ENCODE measurements around the gene GNB1L. TPM values are rescaled to one million over a fixed set of nuclear protein-coding genes. Genes with fewer than 3 reads are reported as not detected.

The GNB1L gene
- total RNA-seq (1 to 10 TPM; 3.2 to 4.8 TPM), polyA plus RNA-seq (ENCODE audit: insufficient read length in 2 of 2) (10 to 100 TPM in 1 of 2 donors, 1 to 10 TPM in 1; 5.8 to 10.3 TPM)
- long read RNA-seq, donor 1, full-length matches to known transcripts, result 3 of 3 reads
- long read RNA-seq, donor 1, partial matches to known transcripts, result 0 of 3 reads
- long read RNA-seq, donor 1, other reads (novel, unspliced or antisense), result 0 of 3 reads
- long read RNA-seq, donor 2, result 0 reads
- long read RNA-seq, donor 3, full-length matches to known transcripts, result 1 of 1 reads
- long read RNA-seq, donor 3, partial matches to known transcripts, result 0 of 1 reads
- long read RNA-seq, donor 3, other reads (novel, unspliced or antisense), result 0 of 1 reads
- long read RNA-seq, donor 4, full-length matches to known transcripts, result 1 of 8 reads
- long read RNA-seq, donor 4, partial matches to known transcripts, result 0 of 8 reads
- long read RNA-seq, donor 4, other reads (novel, unspliced or antisense), result 7 of 8 reads

- under 1% methylated on average over 81 of the region's 81 CpGs for WGBS (ENCODE audit: insufficient coverage)
- peak; percentile 91 to 99 (median 95) for DNase-seq (ENCODE audit: low read depth in 4 of 6, low spot score in 6 of 6)
- H3K4me1 ChIP-seq (ENCODE audit: control insufficient read depth, insufficient read depth, low read length), result peaks cover 34% of the 10 kb centered on the region
- H3K9me3 ChIP-seq (ENCODE audit: control insufficient read depth, insufficient read depth, low read length), result no peaks in the 10 kb centered on the region
- H3K36me3 ChIP-seq (ENCODE audit: control insufficient read depth, insufficient read depth, low read length), result peaks cover 30% of the 10 kb centered on the region
- H3K4me3 ChIP-seq (ENCODE audit: low read depth, low read length), result peak within 1 kb of the TSS; percentile 95
- H3K27ac ChIP-seq (ENCODE audit: low read depth, low read length), result peak within 1 kb of the TSS; percentile 89
- H3K27me3 ChIP-seq (ENCODE audit: control insufficient read depth, insufficient read depth, low read length), result no peaks in the 10 kb centered on the region
Observed at GRCh38 chr22:19854778-19855503, at the start of gene GNB1L, which contains the start of gene RTL10. Gene GNB1L, minus strand, starts transcription at chr22:19854874. Its CDS starts 33,519 bp downstream, at chr22:19821355. Gene RTL10, minus strand, starts transcription at chr22:19854874. Its CDS starts 2,613 bp downstream, at chr22:19852261.

- Histone ChIP-seq H3K36me3 (ENCODE audit: control insufficient read depth, insufficient read depth, low read length) (peaks cover 50% of the 10 kb centered on the region), H3K4me1 (ENCODE audit: control insufficient read depth, insufficient read depth, low read length) (peaks cover 22% of the 10 kb centered on the region), H3K9me3 (ENCODE audit: control insufficient read depth, insufficient read depth, low read length) (no peaks in the 10 kb centered on the region), H3K4me3 (ENCODE audit: low read depth, low read length) (no peak overlapping the region), H3K27ac (ENCODE audit: low read depth, low read length) (no peak overlapping the region), H3K27me3 (ENCODE audit: control insufficient read depth, insufficient read depth, low read length) (no peaks in the 10 kb centered on the region)
- WGBS (ENCODE audit: insufficient coverage), result 72% methylated on average over 15 of the region's 16 CpGs
- DNase-seq (ENCODE audit: low read depth in 4 of 6, low spot score in 6 of 6), result no peak
Observed at GRCh38 chr22:19904174-19904856, 49.6 kb upstream of the GNB1L start.

DNA sequence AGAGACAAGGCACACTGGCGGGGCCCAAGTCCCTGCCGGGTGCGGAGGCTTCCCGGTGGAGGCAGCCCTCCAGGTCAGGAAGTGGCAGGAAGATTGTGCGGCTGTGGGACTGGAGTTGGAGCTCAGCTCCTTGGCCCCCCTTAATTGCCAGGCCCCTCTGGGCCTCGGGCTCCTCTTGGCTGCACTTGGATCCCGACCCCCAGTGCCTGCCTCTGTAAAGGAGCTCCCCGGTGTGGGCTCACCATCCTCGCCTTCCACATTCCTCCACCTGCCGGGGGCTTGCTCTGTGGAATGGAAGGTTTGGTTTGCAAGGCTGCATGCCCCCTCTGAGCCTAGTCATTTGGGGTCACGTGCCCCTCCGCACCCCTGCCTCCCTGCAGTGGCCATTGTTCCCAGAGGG, 48.8 kb upstream of the GNB1L start:
- Histone ChIP-seq H3K36me3 (ENCODE audit: control insufficient read depth, insufficient read depth, low read length) (peaks cover 56% of the 10 kb centered on the region), H3K27me3 (ENCODE audit: control insufficient read depth, insufficient read depth, low read length) (no peaks in the 10 kb centered on the region), H3K9me3 (ENCODE audit: control insufficient read depth, insufficient read depth, low read length) (no peaks in the 10 kb centered on the region), H3K4me1 (ENCODE audit: control insufficient read depth, insufficient read depth, low read length) (peaks cover 22% of the 10 kb centered on the region), H3K4me3 (ENCODE audit: low read depth, low read length) (no peak overlapping the region), H3K27ac (ENCODE audit: low read depth, low read length) (no peak overlapping the region)
- DNase-seq (ENCODE audit: low read depth in 4 of 6, low spot score in 6 of 6), result no peak
- WGBS (ENCODE audit: insufficient coverage), result 61% methylated on average over 12 of the region's 12 CpGs

DNA sequence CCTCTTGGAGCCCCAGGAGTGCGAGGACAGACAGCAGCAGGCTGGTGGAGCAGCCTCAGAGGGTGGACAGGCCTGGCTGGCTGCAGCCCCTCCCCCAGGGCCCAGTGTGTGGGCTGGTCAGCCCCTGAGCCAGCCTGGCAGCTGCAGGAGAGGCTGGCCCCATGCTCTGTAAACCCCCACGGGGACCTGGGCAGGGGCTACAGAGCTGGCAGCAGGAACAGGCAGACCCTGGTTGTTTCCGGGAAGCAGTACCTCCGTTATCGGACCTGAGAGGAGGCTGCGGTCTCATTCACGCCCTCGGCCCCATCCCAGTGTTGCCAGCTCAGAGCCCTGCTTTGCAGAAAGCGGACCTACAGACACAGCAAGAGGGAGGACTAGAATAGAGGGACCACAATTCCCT, 48.4 kb upstream of the GNB1L start:
- Histone ChIP-seq H3K9me3 (ENCODE audit: control insufficient read depth, insufficient read depth, low read length) (no peaks in the 10 kb centered on the region), H3K4me3 (ENCODE audit: low read depth, low read length) (no peak overlapping the region), H3K27ac (ENCODE audit: low read depth, low read length) (no peak overlapping the region), H3K27me3 (ENCODE audit: control insufficient read depth, insufficient read depth, low read length) (no peaks in the 10 kb centered on the region), H3K4me1 (ENCODE audit: control insufficient read depth, insufficient read depth, low read length) (peaks cover 22% of the 10 kb centered on the region), H3K36me3 (ENCODE audit: control insufficient read depth, insufficient read depth, low read length) (peaks cover 59% of the 10 kb centered on the region)
- 56% methylated on average over 9 of the region's 9 CpGs for WGBS (ENCODE audit: insufficient coverage)
- no peak for DNase-seq (ENCODE audit: low read depth in 4 of 6, low spot score in 6 of 6)

DNA sequence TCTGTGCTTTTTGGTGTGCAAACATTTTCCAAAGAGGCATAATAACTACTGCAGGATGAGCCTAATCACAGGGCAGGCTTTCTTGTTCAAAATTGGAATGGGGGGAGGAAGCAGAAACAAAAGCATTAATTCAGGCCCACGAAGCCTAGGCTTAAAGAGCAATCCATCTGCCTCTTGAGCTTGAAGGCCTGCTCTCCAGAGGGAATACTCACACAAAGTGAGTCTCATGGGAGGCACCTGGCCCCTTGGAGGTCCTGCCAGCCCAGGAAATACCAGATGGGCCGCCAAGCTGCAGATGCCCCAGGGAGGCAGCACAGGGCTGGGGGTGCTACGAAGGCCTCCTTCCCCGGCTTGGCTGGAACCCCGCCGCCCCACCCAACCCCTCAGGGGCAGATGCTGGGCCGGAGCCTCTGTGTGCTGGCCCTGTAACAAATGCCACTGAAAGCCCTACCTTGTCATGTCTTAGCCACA, 47.6 kb upstream of the GNB1L start:
- peak in 2 of 6 donors; percentile 25 to 50 for DNase-seq (ENCODE audit: low read depth in 4 of 6, low spot score in 6 of 6)

DNA sequence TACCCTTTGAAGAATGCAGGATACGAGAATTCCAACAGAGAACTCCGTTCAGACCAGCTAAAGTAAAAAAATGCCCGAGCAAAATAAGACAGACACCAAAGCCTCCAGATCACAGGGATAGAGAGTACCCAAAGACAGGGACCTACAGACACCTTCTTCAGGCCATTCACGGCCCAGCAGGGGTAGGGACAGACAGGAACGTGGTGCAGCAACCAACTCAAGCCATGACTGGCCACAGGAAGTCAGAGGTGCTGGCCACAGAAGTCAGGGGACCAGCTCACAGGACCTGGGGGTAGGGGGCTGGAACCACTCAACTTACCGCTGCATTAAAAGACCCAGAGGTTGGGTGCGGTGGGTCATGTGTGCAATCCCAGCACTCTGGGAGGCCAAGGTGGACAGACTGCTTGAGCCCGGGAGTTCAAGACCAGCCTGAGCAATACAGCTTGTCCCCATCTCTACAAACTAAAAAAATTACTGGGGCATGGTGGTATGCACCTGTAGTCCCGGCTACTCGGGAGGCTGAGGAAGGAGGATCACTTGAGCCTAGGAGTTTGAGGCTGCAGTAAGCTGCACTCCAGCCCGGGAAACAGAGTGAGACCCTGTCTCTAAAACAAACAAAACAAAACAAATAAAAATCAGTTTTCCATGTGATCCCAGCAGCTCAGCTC, 47.0 kb upstream of the GNB1L start:
- Histone ChIP-seq H3K36me3 (ENCODE audit: control insufficient read depth, insufficient read depth, low read length) (peaks cover 67% of the 10 kb centered on the region), H3K4me1 (ENCODE audit: control insufficient read depth, insufficient read depth, low read length) (peaks cover 22% of the 10 kb centered on the region), H3K9me3 (ENCODE audit: control insufficient read depth, insufficient read depth, low read length) (no peaks in the 10 kb centered on the region), H3K4me3 (ENCODE audit: low read depth, low read length) (no peak overlapping the region), H3K27me3 (ENCODE audit: control insufficient read depth, insufficient read depth, low read length) (no peaks in the 10 kb centered on the region), H3K27ac (ENCODE audit: low read depth, low read length) (no peak overlapping the region)
- 95% methylated on average over 8 of the region's 11 CpGs for WGBS (ENCODE audit: insufficient coverage)
- DNase-seq (ENCODE audit: low read depth in 4 of 6, low spot score in 6 of 6), result no peak

More for the DNA sequence above, 47.6 kb upstream of the GNB1L start:
- Histone ChIP-seq H3K4me3 (ENCODE audit: low read depth, low read length) (no peak overlapping the region), H3K27ac (ENCODE audit: low read depth, low read length) (no peak overlapping the region), H3K27me3 (ENCODE audit: control insufficient read depth, insufficient read depth, low read length) (no peaks in the 10 kb centered on the region), H3K36me3 (ENCODE audit: control insufficient read depth, insufficient read depth, low read length) (peaks cover 62% of the 10 kb centered on the region), H3K9me3 (ENCODE audit: control insufficient read depth, insufficient read depth, low read length) (no peaks in the 10 kb centered on the region), H3K4me1 (ENCODE audit: control insufficient read depth, insufficient read depth, low read length) (peaks cover 22% of the 10 kb centered on the region)
- 40% methylated on average over 7 of the region's 7 CpGs for WGBS (ENCODE audit: insufficient coverage)

DNA sequence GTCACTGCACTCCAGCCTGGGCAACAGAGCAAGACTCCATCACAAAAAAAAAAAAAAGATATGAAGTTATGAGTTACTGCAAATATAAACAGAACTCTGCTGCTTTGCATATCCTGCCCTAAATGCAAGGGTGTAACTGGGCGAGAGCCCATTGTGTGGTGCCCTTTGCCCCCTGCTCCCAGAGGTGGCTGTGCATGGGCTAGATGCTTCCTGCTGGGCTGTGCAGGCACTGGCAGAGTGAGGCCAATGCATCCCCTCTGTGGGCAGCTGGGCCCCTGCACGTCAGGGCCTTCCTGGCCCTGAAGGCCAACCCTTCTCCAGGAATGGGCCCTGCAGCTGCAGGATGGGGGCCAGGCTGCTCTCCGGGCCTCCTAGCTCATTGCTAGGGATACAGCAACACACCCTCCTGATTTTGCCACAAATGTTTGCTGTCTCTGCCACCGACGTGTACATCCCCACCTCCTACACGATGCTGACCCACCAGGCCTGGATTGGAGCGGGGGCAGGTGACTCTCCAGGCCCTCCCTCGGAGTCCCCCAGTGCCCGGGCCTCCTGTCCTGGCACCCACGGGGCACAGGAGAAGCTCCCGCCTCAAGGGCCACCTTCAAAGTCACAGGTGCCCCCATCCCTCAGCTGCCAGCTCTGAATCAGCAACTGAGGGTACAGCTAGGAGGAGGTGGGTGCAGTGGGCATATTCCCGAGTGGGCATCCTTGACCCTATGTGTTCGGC, 46.2 kb upstream of the GNB1L start:
- Histone ChIP-seq H3K4me1 (ENCODE audit: control insufficient read depth, insufficient read depth, low read length) (peaks cover 22% of the 10 kb centered on the region), H3K4me3 (ENCODE audit: low read depth, low read length) (no peak overlapping the region), H3K27ac (ENCODE audit: low read depth, low read length) (no peak overlapping the region), H3K9me3 (ENCODE audit: control insufficient read depth, insufficient read depth, low read length) (no peaks in the 10 kb centered on the region), H3K36me3 (ENCODE audit: control insufficient read depth, insufficient read depth, low read length) (peaks cover 66% of the 10 kb centered on the region), H3K27me3 (ENCODE audit: control insufficient read depth, insufficient read depth, low read length) (no peaks in the 10 kb centered on the region)
- 92% methylated on average over 11 of the region's 13 CpGs for WGBS (ENCODE audit: insufficient coverage)
- no peak for DNase-seq (ENCODE audit: low read depth in 4 of 6, low spot score in 6 of 6)

- Histone ChIP-seq H3K27ac (ENCODE audit: low read depth, low read length) (no peak overlapping the region), H3K4me1 (ENCODE audit: control insufficient read depth, insufficient read depth, low read length) (peaks cover 18% of the 10 kb centered on the region), H3K36me3 (ENCODE audit: control insufficient read depth, insufficient read depth, low read length) (peaks cover 64% of the 10 kb centered on the region), H3K9me3 (ENCODE audit: control insufficient read depth, insufficient read depth, low read length) (no peaks in the 10 kb centered on the region), H3K4me3 (ENCODE audit: low read depth, low read length) (no peak overlapping the region), H3K27me3 (ENCODE audit: control insufficient read depth, insufficient read depth, low read length) (no peaks in the 10 kb centered on the region)
- WGBS (ENCODE audit: insufficient coverage), result 91% methylated on average over 11 of the region's 16 CpGs
- no peak for DNase-seq (ENCODE audit: low read depth in 4 of 6, low spot score in 6 of 6)
Observed at GRCh38 chr22:19898831-19899567, 44.3 kb upstream of the GNB1L start.
